H9 (cell line): ENCODE measurements around the gene MAD1L1. TPM values are rescaled to one million over a fixed set of nuclear protein-coding genes. Genes with fewer than 3 reads are reported as not detected.
A peak's percentile ranks its signal among the peaks of the same experiment; 100 is the strongest.

Experiments
- DNase-seq: peaks from one replicate; pipeline ENCODE4 v3.0.0-alpha.2; 2017
- H2AFZ ChIP-seq: one replicate; pipeline ENCODE4 v1.6.1; 2013; ENCODE audit warnings: mild to moderate bottlenecking, low read length, control low read depth, moderate library complexity
- H2AK5ac ChIP-seq: 2 replicates; pipeline ENCODE4 v1.6.1; 2013; ENCODE audit warnings: low read length, control low read depth, mixed read lengths; ENCODE audit not compliant: insufficient read length
- H2BK120ac ChIP-seq: one replicate; pipeline ENCODE4 v1.6.1; 2013; ENCODE audit warnings: low read depth, mild to moderate bottlenecking, low read length, control low read depth, inconsistent platforms; ENCODE audit not compliant: poor library complexity, severe bottlenecking
- H2BK12ac ChIP-seq: 2 replicates; pipeline ENCODE4 v1.6.1; 2013; ENCODE audit warnings: low read length, control low read depth, mixed read lengths, low read depth; ENCODE audit not compliant: insufficient read length
- H2BK15ac ChIP-seq: 2 replicates; pipeline ENCODE4 v1.6.1; 2013; ENCODE audit warnings: low read depth, low read length, control low read depth
- H2BK20ac ChIP-seq: one replicate; pipeline ENCODE4 v1.6.1; 2013; ENCODE audit warnings: low read depth, mild to moderate bottlenecking, low read length, control low read depth, inconsistent platforms; ENCODE audit not compliant: poor library complexity, severe bottlenecking
- H2BK5ac ChIP-seq: 2 replicates; pipeline ENCODE4 v1.6.1; 2013; ENCODE audit warnings: low read length, control low read depth, mixed read lengths; ENCODE audit not compliant: insufficient read length
- H3K14ac ChIP-seq: 2 replicates; pipeline ENCODE4 v1.6.1; 2013; ENCODE audit warnings: low read length, control low read depth; ENCODE audit not compliant: insufficient read depth
- H3K18ac ChIP-seq: 2 replicates; pipeline ENCODE4 v1.6.1; 2013; ENCODE audit warnings: low read depth, mild to moderate bottlenecking, mixed read lengths, low read length, control low read depth; ENCODE audit not compliant: insufficient read length
- H3K23ac ChIP-seq: 2 replicates; pipeline ENCODE4 v1.6.1; 2013; ENCODE audit warnings: low read length, control low read depth, mixed read lengths, low read depth; ENCODE audit not compliant: insufficient read length
- H3K23me2 ChIP-seq: 2 replicates; pipeline ENCODE4 v1.6.1; 2013; ENCODE audit warnings: low read depth, mild to moderate bottlenecking, mixed read lengths, low read length, control low read depth; ENCODE audit not compliant: insufficient read length, poor library complexity, severe bottlenecking
- H3K27ac ChIP-seq: 2 replicates; pipeline ENCODE4 v1.5.1; 2013; ENCODE audit warnings: low read length, control low read depth, mixed read lengths, low read depth; ENCODE audit not compliant: insufficient read length
- H3K27me3 ChIP-seq: 2 replicates; pipeline ENCODE4 v1.6.1; 2013; ENCODE audit warnings: low read length, control low read depth, inconsistent platforms; ENCODE audit not compliant: insufficient read depth
- H3K4ac ChIP-seq: 2 replicates; pipeline ENCODE4 v1.6.1; 2013; ENCODE audit warnings: low read depth, mild to moderate bottlenecking, control low read depth, inconsistent platforms, low read length, moderate library complexity
- H3K4me1 ChIP-seq: 2 replicates; pipeline ENCODE4 v1.6.1; 2013; ENCODE audit warnings: low read length, control low read depth, inconsistent platforms; ENCODE audit not compliant: insufficient read depth
- H3K4me2 ChIP-seq: 2 replicates; pipeline ENCODE4 v1.6.1; 2013; ENCODE audit warnings: low read length, control low read depth, mixed read lengths; ENCODE audit not compliant: insufficient read length, insufficient read depth
- H3K56ac ChIP-seq: 2 replicates; pipeline ENCODE4 v1.6.1; 2013; ENCODE audit warnings: low read depth, mild to moderate bottlenecking, mixed read lengths, low read length, control low read depth; ENCODE audit not compliant: insufficient read length
- H3K79me1 ChIP-seq: 2 replicates; pipeline ENCODE4 v1.6.1; 2013; ENCODE audit warnings: low read depth, mild to moderate bottlenecking, moderate library complexity, low read length, control low read depth, inconsistent platforms; ENCODE audit not compliant: insufficient read depth, poor library complexity, severe bottlenecking
- H3K79me2 ChIP-seq: 2 replicates; pipeline ENCODE4 v1.6.1; 2013; ENCODE audit warnings: low read length, control low read depth, inconsistent platforms; ENCODE audit not compliant: insufficient read depth
- H3K9ac ChIP-seq: 2 replicates; pipeline ENCODE4 v1.6.1; 2013; ENCODE audit warnings: low read length, control low read depth, mixed read lengths; ENCODE audit not compliant: insufficient read length; ENCODE audit errors: extremely low read depth
- H3K9me3 ChIP-seq: one replicate; pipeline ENCODE4 v1.6.1; 2013; ENCODE audit warnings: low read depth, low read length, inconsistent platforms; ENCODE audit not compliant: control insufficient read depth
- H3T11ph ChIP-seq: one replicate; pipeline ENCODE4 v1.6.1; 2013; ENCODE audit warnings: mild to moderate bottlenecking, low read length, control low read depth, inconsistent platforms
- H4K20me1 ChIP-seq: one replicate; pipeline ENCODE4 v1.6.1; 2013; ENCODE audit not compliant: control insufficient read depth, insufficient read length, insufficient read depth
- H4K5ac ChIP-seq: 2 replicates; pipeline ENCODE4 v1.6.1; 2013; ENCODE audit warnings: low read depth, mild to moderate bottlenecking, mixed read lengths, low read length, control low read depth; ENCODE audit not compliant: insufficient read length
- H4K8ac ChIP-seq: replicated peaks from 2 replicates; pipeline ENCODE4 v1.6.1; 2013; ENCODE audit warnings: low read length, control low read depth, mixed read lengths, low read depth; ENCODE audit not compliant: insufficient read length
- H4K91ac ChIP-seq: 2 replicates; pipeline ENCODE4 v1.6.1; 2013; ENCODE audit warnings: low read depth, mild to moderate bottlenecking, moderate library complexity, mixed read lengths, low read length, control low read depth; ENCODE audit not compliant: insufficient read length
- H3K27ac Mint-ChIP-seq, 3 experiments: 2 replicates in 2 of 3; 3 replicates in 1 of 3; pipeline ENCODE4 v1.8.0; 2020 to 2021; ENCODE audit warnings: mixed read lengths in 3 of 3, mild to moderate bottlenecking in 1 of 3, moderate library complexity in 1 of 3
- H3K27me3 Mint-ChIP-seq: 2 replicates; pipeline ENCODE4 v1.8.0; 2021; ENCODE audit warnings: low read depth, mild to moderate bottlenecking, moderate library complexity, mixed read lengths
- H3K36me3 Mint-ChIP-seq, 3 experiments: 2 replicates in 2 of 3; 3 replicates in 1 of 3; pipeline ENCODE4 v1.8.0; 2020 to 2021; ENCODE audit warnings: low read depth in 3 of 3, mixed read lengths in 3 of 3; ENCODE audit not compliant: insufficient read depth in 1 of 3
- H3K4me1 Mint-ChIP-seq, 2 experiments: 2 replicates each; pipeline ENCODE4 v1.8.0; 2020; ENCODE audit warnings: mixed read lengths in 2 of 2
- H3K4me3 Mint-ChIP-seq, 2 experiments: 2 replicates in 1 of 2; 3 replicates in 1 of 2; pipeline ENCODE4 v1.8.0; 2020 to 2021; ENCODE audit warnings: mild to moderate bottlenecking in 2 of 2, mixed read lengths in 2 of 2, moderate library complexity in 1 of 2
- H3K9me3 Mint-ChIP-seq, 2 experiments: 2 replicates in 1 of 2; 3 replicates in 1 of 2; pipeline ENCODE4 v1.8.0; 2020; ENCODE audit warnings: mild to moderate bottlenecking in 2 of 2, mixed read lengths in 2 of 2, moderate library complexity in 1 of 2
- WGBS: extraction: QIAGEN DNeasy Blood & Tissue Kit; methylation state at CpG from one replicate; pipeline ENCODE4 v1.1.7; 2013; ENCODE audit warnings: missing lambda C conversion rate, low lambda C conversion rate, mixed read lengths; ENCODE audit not compliant: insufficient read length; ENCODE audit errors: extremely low coverage; 5-methylcytosine and 5-hydroxymethylcytosine counted together
- total RNA-seq: library from RNA; stranded (reverse); gene quantifications from 2 replicates; pipeline ENCODE4 v1.2.1, GENCODE V29; 2021
- TF ChIP-seq, protein P1 (sequence below): fragments of 200-600 bp; sonication (generic); conservative IDR thresholded peaks from 3 replicates; pipeline ENCODE4 v1.8.0; 2021; ENCODE audit warnings: antibody characterized with exemption, mild to moderate bottlenecking

MAD1L1 gene
- total RNA-seq, 1 experiment from 2014 or later: 39.0 TPM

DNA sequence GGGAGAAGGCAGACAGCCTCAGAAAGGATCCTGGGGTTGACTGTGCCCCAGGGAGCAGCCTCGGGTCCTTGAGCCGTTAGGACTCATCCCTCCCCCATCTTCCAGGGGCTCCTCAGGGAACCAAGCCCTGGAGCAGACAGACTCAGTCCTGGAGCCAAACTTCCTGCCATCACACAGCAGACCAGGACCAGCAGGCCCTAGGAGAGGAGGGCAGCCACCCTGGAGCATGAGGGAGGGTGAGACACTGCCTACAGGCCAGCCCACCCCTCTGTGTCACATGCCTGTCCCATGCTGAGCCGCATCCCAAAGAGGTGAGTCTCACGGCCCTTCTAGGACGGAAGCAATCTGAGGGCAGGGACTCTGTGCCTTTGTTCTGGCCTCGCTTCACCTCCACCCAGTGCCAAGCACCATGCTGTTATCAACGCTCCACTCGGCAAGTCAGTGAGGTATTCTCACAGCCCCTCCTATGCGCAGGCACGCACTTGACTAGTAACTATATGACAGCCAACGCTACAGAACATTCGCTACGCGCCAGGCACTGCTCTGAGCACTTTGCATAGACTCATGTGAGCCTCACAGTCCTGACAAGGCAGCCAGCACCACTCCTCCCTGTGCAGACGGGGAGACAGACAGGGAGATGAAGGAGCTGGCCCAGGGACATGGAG lies 19.1 kb downstream of the MAD1L1 start:
- H3K4me2 ChIP-seq: no peak overlapping the region

More for the DNA sequence above, 19.1 kb downstream of the MAD1L1 start:
- no peak overlapping the region for H4K5ac ChIP-seq
- H3K23ac ChIP-seq: no peak overlapping the region
- no peak overlapping the region for H2AFZ ChIP-seq
- H3K36me3 Mint-ChIP-seq: peaks cover 61 to 84% (median 84%) of the 10 kb centered on the region in 3 experiments
- peaks cover 1 to 5% of the 10 kb centered on the region in 2 experiments; a peak in 3 of 5 replicates for H3K9me3 Mint-ChIP-seq
- no peak overlapping the region for H3K9ac ChIP-seq
- no peak overlapping the region for H2AK5ac ChIP-seq
- H3K4me1 ChIP-seq: no peaks in the 10 kb centered on the region
- no peak overlapping the region for H3T11ph ChIP-seq
- no peak overlapping the region for H4K8ac ChIP-seq
- H3K56ac ChIP-seq: no peak overlapping the region
- peaks cover 2% of the 10 kb centered on the region for H3K27me3 Mint-ChIP-seq
- no peak overlapping the region for H3K4ac ChIP-seq
- no peak overlapping the region; the same call in 1 of the 2 replicates for H3K14ac ChIP-seq
- H3K79me1 ChIP-seq: no peaks in the 10 kb centered on the region
- H3K9me3 ChIP-seq: no peaks in the 10 kb centered on the region
- no peak overlapping the region for H2BK12ac ChIP-seq
- peak overlapping the region in 1 of 3 experiments; percentile 9; a peak in 2 of 7 replicates for H3K27ac Mint-ChIP-seq
- H4K91ac ChIP-seq: no peak overlapping the region
- H2BK20ac ChIP-seq: no peak overlapping the region
- H3K4me1 Mint-ChIP-seq: no peaks in the 10 kb centered on the region
- no peak overlapping the region for H2BK5ac ChIP-seq
- no peaks in the 10 kb centered on the region for H3K27me3 ChIP-seq
- no peak overlapping the region; a peak in 1 of 5 replicates for H3K4me3 Mint-ChIP-seq
- no peaks in the 10 kb centered on the region for H4K20me1 ChIP-seq
- H3K23me2 ChIP-seq: no peaks in the 10 kb centered on the region
- no peak overlapping the region for H2BK120ac ChIP-seq
- no CpG with 5 or more reads among the region's 15 CpGs for WGBS
- no peaks in the 10 kb centered on the region for H3K79me2 ChIP-seq
- TF ChIP-seq, protein P1, sequence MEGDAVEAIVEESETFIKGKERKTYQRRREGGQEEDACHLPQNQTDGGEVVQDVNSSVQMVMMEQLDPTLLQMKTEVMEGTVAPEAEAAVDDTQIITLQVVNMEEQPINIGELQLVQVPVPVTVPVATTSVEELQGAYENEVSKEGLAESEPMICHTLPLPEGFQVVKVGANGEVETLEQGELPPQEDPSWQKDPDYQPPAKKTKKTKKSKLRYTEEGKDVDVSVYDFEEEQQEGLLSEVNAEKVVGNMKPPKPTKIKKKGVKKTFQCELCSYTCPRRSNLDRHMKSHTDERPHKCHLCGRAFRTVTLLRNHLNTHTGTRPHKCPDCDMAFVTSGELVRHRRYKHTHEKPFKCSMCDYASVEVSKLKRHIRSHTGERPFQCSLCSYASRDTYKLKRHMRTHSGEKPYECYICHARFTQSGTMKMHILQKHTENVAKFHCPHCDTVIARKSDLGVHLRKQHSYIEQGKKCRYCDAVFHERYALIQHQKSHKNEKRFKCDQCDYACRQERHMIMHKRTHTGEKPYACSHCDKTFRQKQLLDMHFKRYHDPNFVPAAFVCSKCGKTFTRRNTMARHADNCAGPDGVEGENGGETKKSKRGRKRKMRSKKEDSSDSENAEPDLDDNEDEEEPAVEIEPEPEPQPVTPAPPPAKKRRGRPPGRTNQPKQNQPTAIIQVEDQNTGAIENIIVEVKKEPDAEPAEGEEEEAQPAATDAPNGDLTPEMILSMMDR: no peak
- no peak for DNase-seq
- H2BK15ac ChIP-seq: no peak overlapping the region
- H3K27ac ChIP-seq: no peak overlapping the region
- no peak overlapping the region for H3K18ac ChIP-seq
